Astrocyte of the spinal cord (primary cell): ENCODE data around the gene HELZ.

Source experiments
- DNase-seq: peaks from one replicate; pipeline ENCODE4 v3.0.0; 2011; ENCODE audit warnings: low read depth, low spot score
- H3K4me3 ChIP-seq: 2 replicates; pipeline ENCODE4 v1.5.1; 2011; ENCODE audit warnings: low read depth, mild to moderate bottlenecking, low read length, moderate library complexity
- in situ Hi-C: cut with HindIII; loops from 2 replicates; pipeline ENCODE4 v1.10.0; 2017; ENCODE audit warnings: low sequenced_read_pairs
- TF ChIP-seq, protein P1 (sequence below): IDR thresholded peaks from 2 replicates; pipeline ENCODE4 v1.5.1; 2012; ENCODE audit warnings: low read depth, mild to moderate bottlenecking, low read length, inconsistent platforms

The HELZ gene

DNA sequence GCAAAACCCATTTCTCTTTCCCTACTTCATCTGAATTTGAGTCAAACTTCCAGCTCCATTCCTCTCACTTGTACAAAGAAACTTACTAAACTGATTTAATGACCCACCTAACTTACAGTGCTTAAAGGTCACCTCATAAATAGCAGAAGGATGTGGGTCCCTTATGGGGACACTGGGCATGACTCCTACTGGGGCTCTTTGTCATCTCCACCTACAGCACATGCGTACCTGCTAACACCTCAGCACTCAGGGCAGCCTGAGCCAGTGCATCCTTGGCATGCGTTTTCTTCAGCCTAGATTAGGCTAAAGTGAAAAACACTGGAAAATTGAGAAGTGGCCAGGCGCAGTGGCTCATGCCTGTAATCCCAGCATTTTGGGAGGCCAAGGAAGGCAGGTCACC is 63.2 kb downstream of the HELZ start:
- H3K4me3 ChIP-seq: no peak overlapping the region
- no peak for DNase-seq
- TF ChIP-seq, protein P1, sequence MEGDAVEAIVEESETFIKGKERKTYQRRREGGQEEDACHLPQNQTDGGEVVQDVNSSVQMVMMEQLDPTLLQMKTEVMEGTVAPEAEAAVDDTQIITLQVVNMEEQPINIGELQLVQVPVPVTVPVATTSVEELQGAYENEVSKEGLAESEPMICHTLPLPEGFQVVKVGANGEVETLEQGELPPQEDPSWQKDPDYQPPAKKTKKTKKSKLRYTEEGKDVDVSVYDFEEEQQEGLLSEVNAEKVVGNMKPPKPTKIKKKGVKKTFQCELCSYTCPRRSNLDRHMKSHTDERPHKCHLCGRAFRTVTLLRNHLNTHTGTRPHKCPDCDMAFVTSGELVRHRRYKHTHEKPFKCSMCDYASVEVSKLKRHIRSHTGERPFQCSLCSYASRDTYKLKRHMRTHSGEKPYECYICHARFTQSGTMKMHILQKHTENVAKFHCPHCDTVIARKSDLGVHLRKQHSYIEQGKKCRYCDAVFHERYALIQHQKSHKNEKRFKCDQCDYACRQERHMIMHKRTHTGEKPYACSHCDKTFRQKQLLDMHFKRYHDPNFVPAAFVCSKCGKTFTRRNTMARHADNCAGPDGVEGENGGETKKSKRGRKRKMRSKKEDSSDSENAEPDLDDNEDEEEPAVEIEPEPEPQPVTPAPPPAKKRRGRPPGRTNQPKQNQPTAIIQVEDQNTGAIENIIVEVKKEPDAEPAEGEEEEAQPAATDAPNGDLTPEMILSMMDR: no peak
- in situ Hi-C loops: no loop called here

DNA sequence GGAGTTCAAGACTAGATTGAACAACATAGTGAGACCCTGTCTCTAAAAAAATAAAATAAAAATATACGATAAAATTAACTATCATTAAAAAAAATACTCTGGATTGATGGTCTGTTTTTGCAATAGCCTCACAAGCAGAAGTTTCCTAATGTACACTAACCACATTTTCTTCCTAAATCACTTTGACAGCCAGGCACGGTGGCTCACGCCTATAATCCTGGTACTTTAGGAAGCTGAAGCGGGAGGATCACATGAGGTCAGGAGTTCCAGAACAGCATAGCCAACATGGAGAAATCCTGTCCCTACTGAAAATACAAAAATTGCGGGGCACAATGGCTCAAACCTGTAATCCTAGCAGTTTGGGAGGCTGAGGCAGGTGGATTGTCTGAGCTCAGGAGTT is 64.7 kb downstream of the HELZ start:
- TF ChIP-seq, protein P1: no peak
- H3K4me3 ChIP-seq: no peak overlapping the region
- DNase-seq: no peak
- in situ Hi-C loops: no loop called here

DNA sequence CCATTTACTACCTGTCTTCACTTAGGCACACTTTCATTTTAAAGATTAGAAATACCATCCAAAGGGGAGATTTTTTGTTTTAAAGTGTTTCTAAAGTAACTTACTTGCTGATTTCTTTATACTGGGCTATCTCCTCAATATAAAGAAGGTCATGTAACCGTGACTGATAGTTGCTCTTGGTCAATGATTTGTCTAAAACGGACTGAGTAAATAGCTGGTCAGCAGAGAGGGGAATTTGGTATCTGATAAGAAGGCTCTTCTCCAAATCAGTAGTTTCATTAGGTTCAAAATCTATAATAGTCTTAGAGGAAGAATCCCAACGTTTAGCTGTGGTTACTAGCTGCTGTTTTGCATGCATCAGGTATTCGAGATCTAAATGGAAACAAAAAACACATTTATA is 66.4 kb downstream of the HELZ start:
- in situ Hi-C loops: no loop called here
- no peak overlapping the region for H3K4me3 ChIP-seq
- TF ChIP-seq, protein P1: no peak
- no peak for DNase-seq

DNA sequence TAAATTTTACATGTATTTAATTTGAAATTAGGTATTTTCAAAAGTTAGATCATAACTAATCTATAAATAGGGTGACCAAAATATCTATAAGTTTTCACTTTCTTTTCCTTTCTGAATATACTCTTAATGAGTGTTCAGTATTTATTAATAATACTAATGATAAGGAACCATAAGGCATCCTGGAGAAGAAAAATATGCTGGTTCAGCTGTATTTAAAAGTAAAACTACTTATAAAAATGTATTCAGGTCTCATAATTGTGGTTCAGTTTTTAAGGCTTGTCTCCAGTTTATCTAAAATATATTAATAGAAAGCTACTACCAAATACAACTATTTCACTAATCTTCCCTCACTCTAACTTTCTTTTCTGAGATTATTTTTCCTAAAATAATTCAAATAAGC is 67.3 kb downstream of the HELZ start:
- in situ Hi-C loops: no loop called here
- TF ChIP-seq, protein P1: no peak
- H3K4me3 ChIP-seq: no peak overlapping the region
- DNase-seq: no peak

DNA sequence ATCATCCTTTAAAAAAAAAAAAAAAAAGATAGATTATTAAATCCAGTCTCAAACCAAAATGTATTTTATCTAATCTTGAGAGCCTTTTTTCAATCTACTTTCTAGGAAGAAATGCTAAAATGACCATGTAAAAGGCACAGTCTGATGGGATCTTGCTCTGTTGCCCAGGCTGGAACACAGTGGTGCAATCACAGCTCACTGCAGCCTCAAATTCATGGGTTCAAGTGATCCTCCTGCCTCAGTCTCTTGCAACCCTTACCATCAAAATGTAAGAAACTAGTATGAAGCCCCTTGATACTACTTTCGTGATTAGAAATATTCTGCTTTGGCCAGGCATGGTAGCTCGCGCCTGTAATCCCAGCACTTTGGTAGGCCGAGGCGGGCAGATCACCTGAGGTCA is 70.8 kb downstream of the HELZ start:
- TF ChIP-seq, protein P1: no peak
- in situ Hi-C loops: no loop called here
- no peak overlapping the region for H3K4me3 ChIP-seq
- no peak for DNase-seq

DNA sequence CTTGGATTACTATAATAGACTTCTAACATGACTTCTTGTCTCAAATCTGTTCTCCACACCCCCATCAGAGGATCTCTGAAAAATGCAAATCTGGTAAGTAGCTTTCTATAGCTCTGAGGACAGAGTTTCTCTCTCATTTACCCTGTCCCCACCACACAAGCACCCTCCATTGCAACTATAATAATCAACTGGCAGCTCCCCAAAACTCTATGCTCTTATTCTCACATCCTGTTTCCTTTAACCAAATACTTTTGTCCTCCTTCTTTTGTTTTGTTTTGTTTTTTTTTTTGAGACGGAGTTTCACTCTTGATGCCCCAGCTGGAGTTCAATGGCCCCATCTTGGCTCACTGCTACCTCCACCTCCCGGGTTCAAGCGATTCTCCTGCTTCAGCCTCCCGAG is 73.4 kb downstream of the HELZ start:
- DNase-seq: no peak
- in situ Hi-C loops: no loop called here
- TF ChIP-seq, protein P1: no peak
- no peak overlapping the region for H3K4me3 ChIP-seq

DNA sequence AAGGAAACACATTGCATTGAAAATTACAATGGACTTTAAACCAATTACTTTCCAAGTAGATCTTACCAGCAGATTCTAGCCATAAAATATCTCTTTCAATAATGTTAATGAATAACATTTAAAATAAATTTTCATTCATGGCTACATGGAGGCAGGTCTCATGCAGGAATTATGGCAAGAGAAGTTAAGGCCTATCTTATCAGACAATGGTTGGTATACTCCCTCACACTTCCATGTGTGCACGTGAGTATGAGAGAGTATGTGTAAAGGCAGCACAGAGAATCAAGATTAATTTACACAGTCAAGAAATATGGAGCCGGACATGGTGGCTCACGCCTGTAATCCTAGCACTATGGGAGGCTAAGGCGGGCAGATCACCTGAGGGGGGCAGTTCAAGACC is 76.5 kb downstream of the HELZ start:
- in situ Hi-C loops: no loop called here
- no peak overlapping the region for H3K4me3 ChIP-seq
- TF ChIP-seq, protein P1: no peak
- no peak for DNase-seq
